HepG2 (cell line): ENCODE data around the gene SNRNP48. TPM values are rescaled to one million over a fixed set of nuclear protein-coding genes. Genes with fewer than 3 reads are reported as not detected.

Source experiments
- ARNT ChIP-seq: fragments of 450-650 bp; IDR thresholded peaks from 2 replicates; pipeline ENCODE4 v1.6.1; 2017
- ATAD3A ChIP-seq: sonication (generic); formaldehyde crosslinking; IDR thresholded peaks from 2 replicates; pipeline ENCODE4 v1.4.0; 2020; ENCODE audit warnings: missing genetic modification reagents
- ATF7-NPFF ChIP-seq: sonication (generic); formaldehyde crosslinking; IDR thresholded peaks from 2 replicates; pipeline ENCODE4 v1.8.1; 2023; ENCODE audit warnings: mild to moderate bottlenecking, low read depth, missing genetic modification reagents, moderate library complexity
- BATF2 ChIP-seq: sonication (generic); formaldehyde crosslinking; IDR thresholded peaks from 2 replicates; pipeline ENCODE4 v1.8.0; 2022; ENCODE audit warnings: mild to moderate bottlenecking, missing genetic modification reagents, moderate library complexity
- BORCS8-MEF2B ChIP-seq: sonication (generic); formaldehyde crosslinking; IDR thresholded peaks from 2 replicates; pipeline ENCODE4 v1.8.0; 2022; ENCODE audit warnings: mild to moderate bottlenecking, missing genetic modification reagents
- DMTF1 ChIP-seq: sonication (generic); formaldehyde crosslinking; IDR thresholded peaks from 2 replicates; pipeline ENCODE4 v1.4.0; 2020; ENCODE audit warnings: mild to moderate bottlenecking, missing genetic modification reagents
- FOXC1 ChIP-seq: sonication (generic); formaldehyde crosslinking; IDR thresholded peaks from 2 replicates; pipeline ENCODE4 v1.8.0; 2022; ENCODE audit warnings: mild to moderate bottlenecking, missing genetic modification reagents, borderline replicate concordance
- HDAC6 ChIP-seq: fragments of 200-600 bp; sonication (generic); IDR thresholded peaks from 2 replicates; pipeline ENCODE4 v1.7.0; 2017; ENCODE audit warnings: mild to moderate bottlenecking, antibody characterized with exemption, low read length, low read depth
- KLF16 ChIP-seq, 2 experiments: sonication (generic) in 1 of 2; formaldehyde crosslinking in 1 of 2; IDR thresholded peaks; 2 replicates each; pipeline versions ENCODE4 v1.6.1 to v1.8.0; 2016 to 2023; ENCODE audit warnings: missing genetic modification reagents in 2 of 2, missing compliant biosample characterization in 1 of 2
- MAFG ChIP-seq: sonication (generic); formaldehyde crosslinking; IDR thresholded peaks from 2 replicates; pipeline ENCODE4 v1.5.1; 2020; ENCODE audit warnings: mild to moderate bottlenecking, missing genetic modification reagents
- PITX1 ChIP-seq: sonication (generic); formaldehyde crosslinking; IDR thresholded peaks from 2 replicates; pipeline ENCODE4 v1.5.1; 2020; ENCODE audit warnings: mild to moderate bottlenecking, missing genetic modification reagents
- SP4 ChIP-seq: sonication (generic); formaldehyde crosslinking; IDR thresholded peaks from 2 replicates; pipeline ENCODE4 v1.8.1; 2023; ENCODE audit warnings: mild to moderate bottlenecking, missing genetic modification reagents
- TCF7L2 ChIP-seq: IDR thresholded peaks from 2 replicates; pipeline ENCODE4 v1.6.1; 2011; ENCODE audit warnings: mild to moderate bottlenecking, low read depth, low read length, moderate library complexity
- THAP7 ChIP-seq: sonication (generic); formaldehyde crosslinking; IDR thresholded peaks from 2 replicates; pipeline ENCODE4 v1.8.1; 2023; ENCODE audit warnings: mild to moderate bottlenecking, missing genetic modification reagents
- WIZ ChIP-seq: sonication (generic); formaldehyde crosslinking; IDR thresholded peaks from 2 replicates; pipeline ENCODE4 v1.5.1; 2020; ENCODE audit warnings: mild to moderate bottlenecking, missing genetic modification reagents
- ZKSCAN5 ChIP-seq: sonication (generic); formaldehyde crosslinking; IDR thresholded peaks from 2 replicates; pipeline ENCODE4 v1.5.1; 2020; ENCODE audit warnings: mild to moderate bottlenecking, missing genetic modification reagents
- ZNF138 ChIP-seq: sonication (generic); formaldehyde crosslinking; IDR thresholded peaks from 2 replicates; pipeline ENCODE4 v1.5.0; 2020; ENCODE audit warnings: mild to moderate bottlenecking, low read depth, missing genetic modification reagents
- ZNF550 ChIP-seq: sonication (generic); formaldehyde crosslinking; IDR thresholded peaks from 2 replicates; pipeline ENCODE4 v1.4.0; 2020; ENCODE audit warnings: mild to moderate bottlenecking, missing genetic modification reagents, borderline replicate concordance
- ZNF878 ChIP-seq: sonication (generic); formaldehyde crosslinking; IDR thresholded peaks from 2 replicates; pipeline ENCODE4 v1.8.1; 2023; ENCODE audit warnings: mild to moderate bottlenecking, missing genetic modification reagents, moderate library complexity
- polyA plus RNA-seq, 8 experiments: library from polyadenylated mRNA; depleted of rRNA in 3 of 8; stranded (reverse) in 7 of 8; unstranded in 1 of 8; fragments of >200 nt; fragmentation: Illumina TruSeq in 4 of 8; extraction: Trizol in 4 of 8; gene quantifications; 2 replicates each; pipeline versions ENCODE4 v1.2.1 to v1.2.3, GENCODE V29; 2011 to 2016; ENCODE audit warnings: low read depth in 4 of 8, missing spikeins in 1 of 8, mixed read lengths in 1 of 8; ENCODE audit not compliant: insufficient read depth in 1 of 8
- total RNA-seq, 5 experiments: library from RNA; depleted of rRNA; stranded (reverse); fragments of >200 nt; fragmentation: Illumina TruSeq; extraction: Trizol; gene quantifications; 2 replicates each; pipeline ENCODE4 v1.2.3, GENCODE V29; 2016; ENCODE audit warnings: low read depth in 1 of 5
- TF ChIP-seq, protein P1 (sequence below): sonication (generic); formaldehyde crosslinking; conservative IDR thresholded peaks from 2 replicates; pipeline ENCODE4 v1.8.0; 2022; ENCODE audit warnings: missing genetic modification reagents
- TF ChIP-seq, protein P2 (sequence below): sonication (generic); formaldehyde crosslinking; IDR thresholded peaks from 2 replicates; pipeline ENCODE4 v1.8.1; 2022; ENCODE audit warnings: mild to moderate bottlenecking, missing genetic modification reagents
- TF ChIP-seq, protein P3 (sequence below): sonication (generic); formaldehyde crosslinking; IDR thresholded peaks from 2 replicates; pipeline ENCODE4 v1.4.0; 2020; ENCODE audit warnings: mild to moderate bottlenecking, missing genetic modification reagents

The SNRNP48 gene
- total and polyA plus RNA-seq, 2 of the 13 experiments (the other 11 are each of a cell fraction or from before 2014, with no cell fraction given) = 17.5 to 47.5 TPM

- no peak for TF ChIP-seq MAFG (CRISPR knock-in tag)
- no peak for TF ChIP-seq DMTF1 (CRISPR knock-in tag)
- 0 out of 2 replicates have a peak, but pooled peaks have one; percentile 52 for TF ChIP-seq ZNF138
- TF ChIP-seq ZNF878 (CRISPR knock-in tag) = peak; percentile 89; the same call in 1 of the 2 replicates
- no peak for TF ChIP-seq HDAC6
- TF ChIP-seq THAP7 (CRISPR knock-in tag) = no peak
- no peak; the same call in 1 of the 2 replicates for TF ChIP-seq FOXC1 (CRISPR knock-in tag)
- TF ChIP-seq, protein P1, sequence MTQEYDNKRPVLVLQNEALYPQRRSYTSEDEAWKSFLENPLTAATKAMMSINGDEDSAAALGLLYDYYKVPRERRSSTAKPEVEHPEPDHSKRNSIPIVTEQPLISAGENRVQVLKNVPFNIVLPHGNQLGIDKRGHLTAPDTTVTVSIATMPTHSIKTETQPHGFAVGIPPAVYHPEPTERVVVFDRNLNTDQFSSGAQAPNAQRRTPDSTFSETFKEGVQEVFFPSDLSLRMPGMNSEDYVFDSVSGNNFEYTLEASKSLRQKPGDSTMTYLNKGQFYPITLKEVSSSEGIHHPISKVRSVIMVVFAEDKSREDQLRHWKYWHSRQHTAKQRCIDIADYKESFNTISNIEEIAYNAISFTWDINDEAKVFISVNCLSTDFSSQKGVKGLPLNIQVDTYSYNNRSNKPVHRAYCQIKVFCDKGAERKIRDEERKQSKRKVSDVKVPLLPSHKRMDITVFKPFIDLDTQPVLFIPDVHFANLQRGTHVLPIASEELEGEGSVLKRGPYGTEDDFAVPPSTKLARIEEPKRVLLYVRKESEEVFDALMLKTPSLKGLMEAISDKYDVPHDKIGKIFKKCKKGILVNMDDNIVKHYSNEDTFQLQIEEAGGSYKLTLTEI (CRISPR knock-in tag) = no peak
- TF ChIP-seq BATF2 (CRISPR knock-in tag) = no peak; the same call in 1 of the 2 replicates
- TF ChIP-seq WIZ (CRISPR knock-in tag) = no peak
- no peak for TF ChIP-seq TCF7L2
- no peak for TF ChIP-seq ARNT
- TF ChIP-seq PITX1 (CRISPR knock-in tag) = peak; percentile 80; the same call in 1 of the 2 replicates
- TF ChIP-seq SP4 (CRISPR knock-in tag) = peak; percentile 53
- TF ChIP-seq ZKSCAN5 = no peak
- no peak for TF ChIP-seq ZNF550 (CRISPR knock-in tag)
- TF ChIP-seq KLF16 (CRISPR knock-in tag; IDR thresholded peaks at IDR 0.05) = peak in 1 of 2 experiments; percentile 72; a peak in 1 of 4 replicates
- TF ChIP-seq, protein P2, sequence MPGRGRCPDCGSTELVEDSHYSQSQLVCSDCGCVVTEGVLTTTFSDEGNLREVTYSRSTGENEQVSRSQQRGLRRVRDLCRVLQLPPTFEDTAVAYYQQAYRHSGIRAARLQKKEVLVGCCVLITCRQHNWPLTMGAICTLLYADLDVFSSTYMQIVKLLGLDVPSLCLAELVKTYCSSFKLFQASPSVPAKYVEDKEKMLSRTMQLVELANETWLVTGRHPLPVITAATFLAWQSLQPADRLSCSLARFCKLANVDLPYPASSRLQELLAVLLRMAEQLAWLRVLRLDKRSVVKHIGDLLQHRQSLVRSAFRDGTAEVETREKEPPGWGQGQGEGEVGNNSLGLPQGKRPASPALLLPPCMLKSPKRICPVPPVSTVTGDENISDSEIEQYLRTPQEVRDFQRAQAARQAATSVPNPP (CRISPR knock-in tag) = no peak
- TF ChIP-seq ATAD3A (CRISPR knock-in tag) = no peak
- peak; percentile 43; the same call in 1 of the 2 replicates for TF ChIP-seq BORCS8-MEF2B
- peak; percentile 38; the same call in 1 of the 2 replicates for TF ChIP-seq ATF7-NPFF
- TF ChIP-seq, protein P3, sequence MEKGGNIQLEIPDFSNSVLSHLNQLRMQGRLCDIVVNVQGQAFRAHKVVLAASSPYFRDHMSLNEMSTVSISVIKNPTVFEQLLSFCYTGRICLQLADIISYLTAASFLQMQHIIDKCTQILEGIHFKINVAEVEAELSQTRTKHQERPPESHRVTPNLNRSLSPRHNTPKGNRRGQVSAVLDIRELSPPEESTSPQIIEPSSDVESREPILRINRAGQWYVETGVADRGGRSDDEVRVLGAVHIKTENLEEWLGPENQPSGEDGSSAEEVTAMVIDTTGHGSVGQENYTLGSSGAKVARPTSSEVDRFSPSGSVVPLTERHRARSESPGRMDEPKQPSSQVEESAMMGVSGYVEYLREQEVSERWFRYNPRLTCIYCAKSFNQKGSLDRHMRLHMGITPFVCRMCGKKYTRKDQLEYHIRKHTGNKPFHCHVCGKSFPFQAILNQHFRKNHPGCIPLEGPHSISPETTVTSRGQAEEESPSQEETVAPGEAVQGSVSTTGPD (CRISPR knock-in tag) = no peak
Measured at GRCh38 chr6:7542874-7543624, 46.9 kb upstream of the SNRNP48 start (continued).
